HG02970 (cell line): ENCODE results near the gene ZNF384.
"Not testable (repeated sequence)": the region's sequence is repeated elsewhere in the genome, so short reads cannot be mapped to it uniquely, and the experiment has no call there.

Source experiments
- ATAC-seq: cut with Tn5 transposase; IDR thresholded peaks from one replicate; pipeline ENCODE4 v1.9.1; 2021; ENCODE audit warnings: mild to moderate bottlenecking, moderate library complexity, moderate number of reproducible peaks; ENCODE audit not compliant: unreplicated experiment, low FRiP score

Gene ZNF384

DNA sequence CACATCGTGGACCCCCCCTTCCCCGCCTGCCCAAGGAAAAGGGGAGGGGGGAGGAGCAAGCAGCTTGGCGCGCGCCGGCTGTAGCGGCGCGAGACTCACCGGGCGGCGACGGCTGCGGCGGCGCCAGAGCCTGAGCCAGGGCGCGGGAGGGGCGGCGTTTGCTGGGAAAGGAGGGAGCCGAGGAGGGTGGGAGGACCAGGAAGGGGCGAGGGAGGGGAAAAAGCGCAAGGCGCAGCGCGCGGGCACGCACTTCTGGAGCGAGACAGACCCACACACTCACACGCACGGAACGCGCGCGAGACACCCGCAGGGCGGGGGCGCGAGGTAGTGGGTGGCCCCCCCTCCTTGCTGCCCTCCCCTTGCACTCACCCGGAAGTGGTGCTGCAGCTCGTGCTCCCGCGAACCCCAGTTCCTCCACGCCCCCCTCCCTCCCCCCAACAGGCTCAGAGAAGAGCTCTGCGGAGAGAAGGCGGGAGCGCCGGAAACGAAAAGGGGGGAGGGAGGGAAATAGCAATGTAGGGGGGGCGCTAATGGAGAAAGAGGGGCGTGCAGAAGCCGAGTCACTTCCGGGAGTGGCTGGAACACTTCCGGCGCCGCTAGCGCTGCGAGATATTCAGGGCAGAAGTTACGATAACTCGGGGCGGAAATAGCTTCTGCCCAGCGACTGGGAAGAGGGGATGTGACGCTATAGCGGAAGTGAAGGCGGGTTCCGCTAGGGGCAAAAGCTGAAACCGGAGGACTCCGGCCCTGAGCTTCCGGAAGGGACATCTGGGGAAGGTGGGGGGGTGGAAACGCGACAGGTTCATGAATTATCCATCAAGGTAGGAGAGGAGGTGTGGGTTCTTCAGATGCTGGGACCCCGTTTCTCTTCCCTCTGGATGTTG lies at the start of gene ZNF384:
ZNF384 (minus strand) TSS at position 377 of the 884 bp plus-strand sequence. CDS start 9,855 bp downstream, outside the sequence.
- ATAC-seq: peak; percentile 82

DNA sequence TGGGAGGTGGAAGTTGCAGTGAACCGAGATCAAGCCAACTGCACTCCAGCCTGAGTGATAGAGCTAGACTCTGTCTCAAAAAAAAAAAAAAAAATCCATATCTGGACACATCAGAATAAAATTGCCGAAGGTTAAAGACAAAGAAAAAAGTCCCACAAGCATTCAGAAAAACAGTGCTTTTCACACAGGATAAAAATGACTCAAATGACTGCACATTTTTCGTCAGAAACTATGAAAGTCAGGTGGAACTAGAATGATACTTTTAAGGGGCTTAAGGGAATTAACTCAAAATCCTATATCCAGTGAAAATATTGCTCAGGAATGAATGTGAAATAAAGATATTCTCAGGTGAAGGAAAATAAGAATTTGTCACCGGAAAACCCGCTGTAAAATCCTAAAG lies 47.6 kb upstream of the ZNF384 start:
- ATAC-seq: no peak

DNA sequence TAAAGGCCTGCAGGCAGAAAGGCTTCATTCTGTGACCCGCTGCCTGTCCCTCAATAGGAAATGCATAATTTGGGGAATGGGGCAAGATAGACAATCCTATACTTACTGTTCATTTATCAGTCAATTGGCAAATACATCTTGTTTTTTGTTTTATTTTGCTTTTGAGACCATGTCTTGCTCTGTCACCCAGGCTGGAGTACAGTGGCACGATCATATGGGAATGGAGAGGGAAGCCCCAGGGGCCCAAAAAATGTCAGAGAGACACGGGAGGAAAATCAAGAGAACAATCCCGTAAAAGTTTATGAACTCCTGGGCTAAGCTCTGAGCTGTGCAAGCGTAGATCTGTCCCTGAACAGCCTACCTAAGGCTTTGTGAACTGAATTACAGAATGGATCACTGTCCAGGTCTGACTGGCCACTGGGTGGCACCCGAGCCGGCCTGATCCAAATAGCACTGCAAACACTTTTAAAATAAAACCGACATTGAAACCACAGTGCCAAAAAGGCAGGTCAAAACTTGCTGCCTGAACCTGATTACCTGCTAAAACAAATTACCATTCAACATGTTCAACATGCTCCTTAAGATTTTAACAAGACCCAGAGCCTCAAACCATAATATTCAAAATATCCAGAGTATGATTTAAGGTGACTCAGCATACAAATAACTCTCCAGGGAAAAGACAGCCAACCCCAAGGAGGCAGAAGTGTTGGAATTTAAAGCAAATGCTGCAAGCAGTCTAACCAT lies 46.4 kb upstream of the ZNF384 start:
- ATAC-seq: no peak

DNA sequence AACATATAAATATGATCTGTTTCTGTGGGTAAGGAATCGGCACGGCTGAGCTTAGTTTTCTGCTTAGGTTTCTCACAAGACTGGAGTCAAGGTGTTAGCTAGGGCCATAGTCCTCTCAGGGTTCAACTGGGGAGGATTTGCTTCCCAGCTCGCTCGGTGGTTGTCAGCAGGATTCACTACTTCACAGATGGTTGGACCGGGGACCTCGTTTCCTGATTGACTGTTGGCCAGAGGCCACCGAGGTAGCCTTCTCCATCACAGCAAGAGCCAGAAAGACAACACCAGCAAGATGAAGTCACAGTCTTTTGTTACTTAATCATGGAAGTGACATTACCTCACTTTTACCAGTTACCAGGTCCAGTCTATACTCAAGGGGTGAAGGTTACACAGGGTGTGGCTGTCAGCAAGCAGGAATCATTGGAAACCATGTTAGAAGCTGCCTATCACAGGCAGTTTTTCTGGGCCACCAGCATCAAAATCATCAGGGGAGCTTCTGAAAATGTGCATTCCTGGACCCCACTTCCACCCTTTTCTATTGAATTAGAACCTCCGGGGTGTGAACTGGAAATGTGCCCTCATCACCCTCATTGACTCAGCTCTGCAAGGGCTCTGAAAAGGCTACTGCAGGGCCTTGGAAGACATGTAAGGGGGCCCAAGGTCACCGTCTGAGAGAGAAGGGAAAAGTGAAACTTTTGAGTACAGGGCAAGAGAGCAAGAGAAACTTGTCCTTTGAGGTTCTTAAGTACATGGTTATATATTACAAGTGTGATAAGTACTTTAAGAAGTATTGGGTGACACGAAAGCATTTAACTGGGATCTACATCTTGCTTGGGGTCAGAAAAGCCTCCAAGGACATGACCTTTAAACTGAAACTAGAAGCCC lies 45.6 kb upstream of the ZNF384 start:
- no peak for ATAC-seq

DNA sequence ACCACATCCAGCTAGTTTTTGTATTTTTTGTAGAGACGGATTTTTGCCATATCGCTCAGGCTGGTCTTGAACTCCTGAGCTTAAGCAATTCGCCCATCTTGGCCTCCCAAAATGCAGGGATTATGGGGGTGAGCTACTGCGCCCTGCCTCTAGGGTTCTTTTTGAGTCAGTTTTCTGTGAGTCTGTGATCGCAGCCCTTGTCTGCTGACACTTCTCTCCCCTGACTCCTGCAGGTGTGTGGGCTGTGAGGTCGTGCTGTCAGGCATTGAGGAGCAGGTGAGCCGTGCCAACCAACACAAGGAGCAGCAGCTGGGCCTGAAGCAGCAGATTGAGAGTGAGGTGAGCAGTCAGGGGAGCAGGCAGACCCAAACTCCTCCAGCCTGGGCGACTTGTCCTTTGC lies 41.0 kb upstream of the ZNF384 start:
- ATAC-seq: no peak

DNA sequence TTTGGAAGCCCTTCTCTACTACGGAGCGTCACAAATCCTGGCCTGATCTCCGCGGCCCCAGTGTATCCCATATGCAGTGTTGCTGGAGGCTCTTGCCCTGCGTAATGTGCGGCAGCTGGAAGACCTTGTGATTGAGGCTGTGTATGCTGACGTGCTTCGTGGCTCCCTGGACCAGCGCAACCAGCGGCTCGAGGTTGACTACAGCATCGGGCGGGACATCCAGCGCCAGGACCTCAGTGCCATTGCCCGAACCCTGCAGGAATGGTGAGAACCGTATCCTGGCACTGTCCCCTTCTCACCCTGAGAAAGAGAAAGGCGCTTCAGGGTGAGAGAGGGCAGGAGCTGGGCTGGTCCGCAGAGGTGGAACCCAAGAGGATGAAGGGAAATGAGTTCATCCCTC lies 40.0 kb upstream of the ZNF384 start:
- ATAC-seq: no peak

DNA sequence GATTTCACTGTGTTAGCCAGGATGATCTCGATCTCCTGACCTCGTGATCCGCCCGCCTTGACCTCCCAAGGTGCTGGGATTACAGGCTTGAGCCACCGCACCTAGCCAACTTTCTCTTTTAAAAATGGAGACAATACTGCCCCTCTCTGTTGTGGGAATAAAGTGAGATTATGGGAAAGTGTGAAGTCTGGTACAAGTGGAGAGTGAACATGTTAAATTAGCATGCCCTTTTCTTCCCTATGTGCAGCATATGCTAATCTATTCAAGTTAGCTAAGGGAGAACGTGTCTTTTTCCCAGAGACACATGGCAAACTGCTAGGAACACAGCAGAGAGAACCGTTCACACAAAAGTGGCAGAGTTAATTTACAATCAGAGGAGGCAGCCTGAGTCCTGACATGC lies 36.2 kb upstream of the ZNF384 start:
- no peak for ATAC-seq

DNA sequence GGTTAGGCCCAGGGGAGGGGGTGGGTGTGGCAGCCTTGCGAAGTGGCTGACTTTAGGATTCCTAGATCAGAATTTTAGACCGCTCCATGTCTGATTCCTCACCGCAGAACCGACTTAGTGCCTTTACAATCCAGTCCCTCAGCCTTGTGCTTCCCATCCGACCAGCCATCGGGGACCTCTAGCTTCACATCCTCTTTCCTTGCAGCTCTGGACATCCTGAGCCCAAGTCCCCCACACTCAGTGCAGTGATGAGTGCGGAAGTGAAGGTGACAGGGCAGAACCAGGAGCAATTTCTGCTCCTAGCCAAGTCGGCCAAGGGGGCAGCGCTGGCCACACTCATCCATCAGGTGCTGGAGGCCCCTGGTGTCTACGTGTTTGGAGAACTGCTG lies 35.2 kb upstream of the ZNF384 start:
- ATAC-seq: peak; percentile 17

DNA sequence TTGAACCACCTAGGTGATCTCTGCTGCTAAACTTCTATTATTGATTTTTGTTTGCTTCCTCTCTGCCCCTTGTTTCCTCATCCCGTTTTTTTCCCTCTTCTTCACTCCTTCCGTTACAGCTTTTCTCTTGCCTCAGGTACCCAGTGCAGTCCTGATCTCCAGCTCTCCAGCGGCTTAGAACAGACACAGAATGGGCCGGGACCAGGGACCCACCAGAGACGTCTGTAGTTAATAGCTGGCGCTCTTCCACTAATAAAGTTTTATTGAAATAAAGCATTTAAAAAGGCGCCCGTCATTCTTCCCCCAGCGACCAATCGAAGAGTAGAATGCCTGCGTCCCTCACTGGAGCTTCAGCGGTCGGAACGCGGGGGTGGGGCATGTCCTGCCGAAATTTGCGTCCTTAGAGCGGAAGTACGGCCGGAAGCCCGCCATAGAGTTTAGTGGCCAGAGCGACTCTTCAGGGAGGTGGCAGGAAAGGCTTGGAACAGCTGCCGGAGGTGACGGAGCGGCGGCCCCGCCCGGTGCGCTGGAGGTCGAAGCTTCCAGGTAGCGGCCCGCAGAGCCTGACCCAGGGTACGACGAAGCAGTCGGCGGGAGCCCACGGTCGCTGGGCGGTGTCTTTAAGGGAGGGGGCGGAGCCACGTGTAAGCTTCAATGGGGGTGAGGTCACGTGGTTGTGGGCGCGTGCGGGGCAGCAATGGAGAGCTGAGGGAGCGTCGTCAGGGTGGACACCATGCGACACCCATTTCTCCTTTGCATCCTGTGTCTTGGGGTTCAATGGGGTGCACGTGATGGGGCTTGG lies 34.6 kb upstream of the ZNF384 start, which contains the start of gene COPS7A:
COPS7A (plus strand) TSS at position 440 of the 802 bp plus-strand sequence. CDS start 611 bp downstream, outside the sequence.
- peak; percentile 92 for ATAC-seq

DNA sequence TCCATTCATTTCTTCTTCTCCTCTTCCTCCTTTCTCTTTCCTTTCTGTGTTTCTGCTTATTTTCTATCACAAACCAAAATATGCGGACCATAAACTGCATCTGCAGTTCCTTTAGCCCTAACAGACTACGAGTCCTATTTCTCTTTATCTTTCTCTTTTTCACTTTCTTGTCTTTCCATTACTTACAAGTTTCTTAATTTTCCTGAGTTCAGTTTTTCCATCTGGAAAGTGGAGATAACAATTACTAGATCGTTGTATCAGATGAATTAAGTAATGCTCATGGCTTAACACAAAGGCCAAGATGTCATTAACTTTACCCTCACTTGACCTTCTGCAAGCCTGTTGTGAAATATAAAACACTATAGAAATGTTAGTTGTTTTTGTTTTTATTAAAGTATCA lies 33.7 kb upstream of the ZNF384 start:
- no peak for ATAC-seq

DNA sequence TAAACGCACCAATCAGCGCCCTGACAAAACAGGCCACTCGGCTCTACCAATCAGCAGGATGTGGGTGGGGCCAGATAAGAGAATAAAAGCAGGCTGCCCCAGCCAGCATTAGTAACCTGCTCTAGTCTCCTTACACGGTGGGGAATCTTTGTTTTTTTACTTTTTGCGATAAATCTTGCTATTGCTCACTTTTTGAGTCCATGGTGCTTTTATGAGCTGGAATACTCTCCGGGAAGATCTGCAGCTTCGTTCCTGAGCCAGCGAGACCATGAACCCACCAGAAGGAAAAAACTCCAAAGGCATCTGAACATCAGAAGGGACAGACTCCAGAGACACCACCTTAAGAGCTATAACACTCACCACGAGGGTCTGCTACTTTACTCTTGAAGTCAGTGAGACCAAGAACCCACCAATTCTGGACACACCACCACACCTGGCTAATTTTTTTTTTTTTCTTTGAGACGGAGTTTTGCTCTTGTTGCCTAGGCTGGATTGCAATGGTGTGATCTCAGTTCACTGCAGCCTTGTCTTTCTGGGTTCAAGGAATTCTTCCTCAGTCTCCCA lies 27.8 kb upstream of the ZNF384 start:
- no peak for ATAC-seq

DNA sequence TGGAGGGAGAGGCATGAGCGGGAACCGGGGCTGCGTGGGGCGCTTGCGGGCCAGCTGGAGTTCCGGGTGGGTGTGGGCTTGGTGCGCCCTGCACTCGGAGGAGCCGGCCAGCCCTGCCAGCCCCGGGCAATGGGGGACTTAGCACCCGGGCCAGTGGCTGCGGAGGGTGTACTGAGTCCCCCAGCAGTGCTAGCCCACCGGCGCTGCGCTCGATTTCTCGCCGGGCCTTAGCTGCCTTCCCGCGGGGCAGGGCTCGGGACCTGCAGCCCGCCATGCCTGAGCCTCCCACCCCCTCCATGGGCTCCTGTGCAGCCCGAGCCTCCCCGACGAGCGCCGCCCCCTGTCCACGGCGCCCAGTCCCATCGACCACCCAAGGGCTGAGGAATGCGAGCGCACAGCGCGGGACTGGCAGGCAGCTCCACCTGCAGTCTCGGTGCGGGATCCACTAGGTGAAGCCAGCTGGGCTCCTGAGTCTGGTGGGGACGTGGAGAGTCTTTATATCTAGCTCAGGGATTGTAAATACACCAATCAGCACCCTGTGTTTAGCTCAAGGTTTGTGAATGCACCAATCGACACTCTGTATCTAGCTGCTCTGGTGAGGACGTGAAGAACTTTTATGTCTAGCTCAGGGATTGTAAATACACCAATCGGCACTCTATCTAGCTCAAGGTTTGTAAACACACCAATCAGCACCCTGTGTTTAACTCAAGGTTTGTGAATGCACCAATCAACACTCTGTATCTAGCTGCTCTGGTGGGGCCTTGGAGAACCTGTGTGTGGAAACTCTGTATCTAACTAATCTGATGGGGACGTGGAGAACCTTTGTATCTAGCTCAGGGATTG lies 27.1 kb upstream of the ZNF384 start:
- ATAC-seq: not testable (repeated sequence)

DNA sequence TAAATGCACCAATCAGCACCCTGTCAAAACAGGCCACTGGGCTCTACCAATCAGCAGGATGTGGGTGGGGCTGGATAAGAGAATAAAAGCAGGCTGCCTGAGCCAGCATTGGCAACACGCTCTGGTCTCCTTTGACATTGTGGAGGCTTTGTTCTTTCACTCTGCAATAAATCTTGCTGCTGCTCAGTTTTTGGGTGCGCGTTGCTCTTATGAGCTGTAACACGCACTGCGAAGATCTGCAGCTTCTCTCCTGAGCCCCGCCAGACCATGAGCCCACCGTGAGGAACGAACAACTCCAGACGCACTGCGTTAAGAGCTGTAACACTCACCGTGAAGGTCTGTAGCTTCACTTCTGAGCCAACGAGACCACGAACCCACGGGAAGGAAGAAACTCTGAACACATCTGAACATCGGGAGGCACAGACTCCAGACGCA lies 19.8 kb upstream of the ZNF384 start:
- ATAC-seq: no peak

DNA sequence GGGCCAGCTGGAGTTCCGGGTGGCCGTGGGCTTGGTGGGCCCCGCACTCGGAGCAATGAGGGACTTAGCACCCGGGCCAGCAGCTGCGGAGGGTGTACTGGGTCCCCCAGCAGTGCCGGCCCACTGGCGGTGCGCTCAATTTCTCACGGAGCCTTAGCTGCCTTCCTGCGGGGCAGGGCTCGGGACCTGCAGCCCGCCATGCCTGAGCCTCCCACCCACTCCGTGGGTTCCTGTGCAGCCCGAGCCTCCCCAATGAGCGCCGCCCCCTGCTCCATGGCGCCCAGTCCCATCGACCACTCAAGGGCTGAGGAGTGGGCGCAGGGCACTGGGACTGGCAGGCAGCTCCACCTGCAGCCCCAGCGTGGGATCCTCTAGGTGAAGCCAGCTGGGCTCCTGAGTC lies 19.2 kb upstream of the ZNF384 start:
- ATAC-seq: not testable (repeated sequence)

DNA sequence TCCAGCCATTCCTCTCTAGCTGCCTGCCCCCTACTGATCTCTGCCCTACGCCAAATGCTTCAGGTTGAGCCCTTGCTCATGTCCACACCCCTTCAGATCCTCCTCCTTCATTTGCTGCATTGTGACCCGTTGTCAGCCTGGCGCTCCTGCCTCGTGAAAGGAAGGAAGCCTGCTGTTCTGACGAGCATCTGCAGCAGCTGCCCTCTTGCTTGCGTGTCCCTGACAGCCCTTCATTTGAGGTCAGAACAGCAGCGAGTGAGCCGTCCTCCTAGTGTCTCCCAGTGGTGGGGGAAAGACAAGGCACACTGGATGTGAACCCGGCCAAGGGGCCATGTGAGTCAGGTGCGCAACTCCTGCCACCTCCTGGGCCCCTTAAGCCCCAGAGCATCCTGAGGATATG lies 14.5 kb upstream of the ZNF384 start:
- ATAC-seq: no peak

DNA sequence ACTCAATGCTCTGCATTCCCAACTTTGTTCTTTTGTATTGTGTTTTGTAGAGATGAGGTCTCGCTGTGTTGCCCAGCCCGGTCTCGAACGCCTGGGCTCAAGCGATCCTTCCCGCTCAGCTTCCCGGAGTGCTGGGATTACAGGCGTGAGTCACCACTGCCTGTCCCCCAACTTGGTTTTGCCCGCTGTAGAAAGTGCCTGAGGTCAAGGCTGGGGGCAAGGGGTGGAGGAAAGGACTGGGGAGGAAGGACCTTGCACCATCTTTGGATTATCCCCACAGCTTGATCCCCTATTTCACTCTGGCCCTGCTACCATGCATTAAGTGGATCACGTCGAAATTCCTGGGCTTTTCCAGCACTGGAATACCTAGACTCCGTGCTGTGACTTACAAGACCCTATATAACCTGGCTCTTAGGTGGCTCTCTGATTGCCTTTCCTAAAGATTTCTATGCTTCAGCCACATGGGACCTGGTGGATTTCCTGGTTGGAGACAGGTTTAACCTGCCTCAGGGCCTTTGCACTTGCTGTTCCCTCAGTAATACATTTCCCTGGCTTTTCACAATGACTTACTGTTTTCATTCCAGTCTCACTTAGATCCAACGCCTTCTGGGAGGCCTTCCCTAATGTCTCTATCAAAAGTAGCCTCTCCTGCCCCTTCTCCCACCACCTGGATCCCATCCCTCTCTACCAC lies 12.0 kb upstream of the ZNF384 start:
- ATAC-seq: no peak

DNA sequence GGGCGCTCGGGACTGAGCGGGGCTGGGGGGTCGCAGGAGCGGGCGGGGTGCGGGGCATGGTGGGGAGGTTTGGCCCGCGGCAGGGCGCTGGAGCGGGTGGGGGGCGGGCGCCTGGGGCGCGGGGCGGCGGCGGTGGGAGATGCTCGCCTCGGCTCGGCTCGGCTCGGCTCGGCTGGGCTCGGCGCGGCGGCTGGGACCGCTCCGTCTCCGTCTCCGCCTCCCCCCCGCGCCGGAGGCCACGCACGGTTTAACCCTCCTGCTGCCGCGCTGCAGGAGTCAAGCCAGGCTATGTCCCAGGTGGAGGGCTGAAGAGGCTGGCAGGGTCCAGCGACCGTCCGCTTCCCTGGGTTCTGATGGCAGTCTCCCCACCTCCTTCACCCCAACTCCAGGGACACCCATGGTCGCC lies 11.5 kb upstream of the ZNF384 start, which contains the start of gene PIANP:
PIANP (minus strand) TSS at position 170 of the 406 bp plus-strand sequence. CDS start 2,754 bp downstream, outside the sequence.
- ATAC-seq: no peak
